ENCODE measurements around the gene SLC49A4. TPM values are rescaled to one million over a fixed set of nuclear protein-coding genes. Genes with fewer than 3 reads are reported as not detected.

Gene SLC49A4
- total RNA-seq, 1 experiment from 2014 or later = 14.1 TPM

- BruUV-seq (replicated peaks) = no TSS peak
- Histone ChIP-seq H3K36me3 (ENCODE audit: insufficient read depth, low read length, poor library complexity, severe bottlenecking) (no peaks in the 10 kb centered on the region), H3K4me3 (ENCODE audit: low read depth, low read length, poor library complexity, severe bottlenecking) (no peak overlapping the region), H3K4me1 (ENCODE audit: insufficient read depth, low read length, poor library complexity, severe bottlenecking) (peaks cover 15% of the 10 kb centered on the region), H3K27ac (ENCODE audit: low read depth, low read length, poor library complexity, severe bottlenecking) (no peak overlapping the region), H3K9me3 (ENCODE audit: low read depth, low read length, poor library complexity, severe bottlenecking) (no peaks in the 10 kb centered on the region), H3K27me3 (replicated peaks; ENCODE audit: insufficient read depth, low read depth, low read length, poor library complexity) (no peaks in the 10 kb centered on the region)
- intact Hi-C loops (cut with micrococcal nuclease; ENCODE audit: unreplicated experiment) = no loop called here
- ChIA-PET POLR2A (ENCODE audit: low non-redundant PET) (no interaction called here), CTCF (no interaction called here)
- DNase-seq (ENCODE audit: low spot score) = no peak
- TF ChIP-seq CTCF (conservative IDR thresholded peaks at IDR 0.05; ENCODE audit: low read depth, low read length) = no peak
- TF ChIP-seq EZH2 (IDR thresholded peaks at IDR 0.05; ENCODE audit: borderline replicate concordance, low read depth, low read length, poor library complexity, severe bottlenecking) = no peak
Measured at GRCh38 chr3:122758877-122759560, 35.9 kb upstream of the SLC49A4 start.

- TF ChIP-seq CTCF (conservative IDR thresholded peaks at IDR 0.05; ENCODE audit: low read depth, low read length) = no peak
- H3K27me3 ChIP-seq (replicated peaks; ENCODE audit: insufficient read depth, low read depth, low read length, poor library complexity) = no peaks in the 10 kb centered on the region
- H3K4me1 ChIP-seq (ENCODE audit: insufficient read depth, low read length, poor library complexity, severe bottlenecking) = peaks cover 15% of the 10 kb centered on the region
- H3K4me3 ChIP-seq (ENCODE audit: low read depth, low read length, poor library complexity, severe bottlenecking) = no peak overlapping the region
- peak; percentile 58 for DNase-seq (ENCODE audit: low spot score)
- BruUV-seq (replicated peaks) = no TSS peak
- H3K9me3 ChIP-seq (ENCODE audit: low read depth, low read length, poor library complexity, severe bottlenecking) = no peaks in the 10 kb centered on the region
- ChIA-PET CTCF (no interaction called here), POLR2A (ENCODE audit: low non-redundant PET) (interaction anchor here (0.6 kb wide), 1 partner anchor 10 kb away, joined by 3 read pairs; no protein-coding TSS in a partner anchor)
- H3K27ac ChIP-seq (ENCODE audit: low read depth, low read length, poor library complexity, severe bottlenecking) = no peak overlapping the region
- no peaks in the 10 kb centered on the region for H3K36me3 ChIP-seq (ENCODE audit: insufficient read depth, low read length, poor library complexity, severe bottlenecking)
- intact Hi-C loops (cut with micrococcal nuclease; ENCODE audit: unreplicated experiment) = no loop called here
Measured at GRCh38 chr3:122760453-122761271, 34.2 kb upstream of the SLC49A4 start.

- Histone ChIP-seq H3K4me1 (ENCODE audit: insufficient read depth, low read length, poor library complexity, severe bottlenecking) (no peaks in the 10 kb centered on the region), H3K27me3 (replicated peaks; ENCODE audit: insufficient read depth, low read depth, low read length, poor library complexity) (no peaks in the 10 kb centered on the region), H3K27ac (ENCODE audit: low read depth, low read length, poor library complexity, severe bottlenecking) (no peak overlapping the region), H3K4me3 (ENCODE audit: low read depth, low read length, poor library complexity, severe bottlenecking) (no peak overlapping the region), H3K36me3 (ENCODE audit: insufficient read depth, low read length, poor library complexity, severe bottlenecking) (no peaks in the 10 kb centered on the region), H3K9me3 (ENCODE audit: low read depth, low read length, poor library complexity, severe bottlenecking) (no peaks in the 10 kb centered on the region)
- intact Hi-C loops (cut with micrococcal nuclease; ENCODE audit: unreplicated experiment) = no loop called here
- CTCF ChIA-PET = no interaction called here
- POLR2A ChIA-PET (ENCODE audit: low non-redundant PET) = no interaction called here
- no peak for TF ChIP-seq EZH2 (IDR thresholded peaks at IDR 0.05; ENCODE audit: borderline replicate concordance, low read depth, low read length, poor library complexity, severe bottlenecking)
- TF ChIP-seq CTCF (conservative IDR thresholded peaks at IDR 0.05; ENCODE audit: low read depth, low read length) = no peak
- BruUV-seq (replicated peaks) = no TSS peak
- no peak for DNase-seq (ENCODE audit: low spot score)
Measured at GRCh38 chr3:122766430-122766829, 28.4 kb upstream of the SLC49A4 start.
